Thoracic aorta (tissue), 2 donors: ENCODE measurements around the gene PFAS. TPM values are rescaled to one million over a fixed set of nuclear protein-coding genes. Genes with fewer than 3 reads are reported as not detected.

Source experiments
- ATAC-seq: fragments of 150-250 bp; one replicate; pipeline ENCODE4 v1.8.0; 2017; ENCODE audit warnings: low read depth; ENCODE audit not compliant: insufficient number of reproducible peaks, low FRiP score
- DNase-seq: peaks from one replicate; pipeline ENCODE4 v3.0.0-alpha.2; 2020; ENCODE audit warnings: low spot score
- H3K27ac ChIP-seq, 2 donors: fragments of 200-600 bp; sonication (generic); 1 replicate in 1 of 2; 2 replicates in 1 of 2; pipeline ENCODE4 v1.5.1; 2016; ENCODE audit warnings: mild to moderate bottlenecking in 2 of 2, moderate library complexity in 2 of 2
- H3K27me3 ChIP-seq: fragments of 200-600 bp; sonication (generic); replicated peaks from 2 replicates; pipeline ENCODE4 v1.6.0; 2016; ENCODE audit warnings: mild to moderate bottlenecking; ENCODE audit not compliant: insufficient read depth
- H3K36me3 ChIP-seq: fragments of 200-600 bp; sonication (generic); one replicate; pipeline ENCODE4 v1.5.1; 2016
- H3K4me1 ChIP-seq, 2 donors: fragments of 200-600 bp; sonication (generic); 1 replicate in 1 of 2; 2 replicates in 1 of 2; pipeline versions ENCODE4 v1.5.1 to v1.6.0; 2016; ENCODE audit warnings: low read depth in 2 of 2, mild to moderate bottlenecking in 1 of 2; ENCODE audit not compliant: control insufficient read depth in 1 of 2
- H3K4me3 ChIP-seq: fragments of 200-600 bp; sonication (generic); 2 replicates; pipeline ENCODE4 v1.5.1; 2016; ENCODE audit warnings: mild to moderate bottlenecking
- H3K9me3 ChIP-seq: fragments of 200-600 bp; sonication (generic); 2 replicates; pipeline ENCODE4 v1.5.1; 2016
- total RNA-seq, 2 donors: library from RNA; depleted of rRNA; stranded (reverse); fragments of >200 nt; gene quantifications; one replicate each; pipeline versions ENCODE4 v1.1.0 to v1.2.3, GENCODE V29; 2016
- TF ChIP-seq, protein P1 (sequence below): fragments of 200-600 bp; sonication (generic); IDR thresholded peaks from one replicate; pipeline ENCODE4 v1.5.1; 2019; ENCODE audit warnings: antibody characterized with exemption

Gene PFAS
- total RNA-seq, 2 donors from 2014 or later: 13.2 to 15.2 TPM

DNA sequence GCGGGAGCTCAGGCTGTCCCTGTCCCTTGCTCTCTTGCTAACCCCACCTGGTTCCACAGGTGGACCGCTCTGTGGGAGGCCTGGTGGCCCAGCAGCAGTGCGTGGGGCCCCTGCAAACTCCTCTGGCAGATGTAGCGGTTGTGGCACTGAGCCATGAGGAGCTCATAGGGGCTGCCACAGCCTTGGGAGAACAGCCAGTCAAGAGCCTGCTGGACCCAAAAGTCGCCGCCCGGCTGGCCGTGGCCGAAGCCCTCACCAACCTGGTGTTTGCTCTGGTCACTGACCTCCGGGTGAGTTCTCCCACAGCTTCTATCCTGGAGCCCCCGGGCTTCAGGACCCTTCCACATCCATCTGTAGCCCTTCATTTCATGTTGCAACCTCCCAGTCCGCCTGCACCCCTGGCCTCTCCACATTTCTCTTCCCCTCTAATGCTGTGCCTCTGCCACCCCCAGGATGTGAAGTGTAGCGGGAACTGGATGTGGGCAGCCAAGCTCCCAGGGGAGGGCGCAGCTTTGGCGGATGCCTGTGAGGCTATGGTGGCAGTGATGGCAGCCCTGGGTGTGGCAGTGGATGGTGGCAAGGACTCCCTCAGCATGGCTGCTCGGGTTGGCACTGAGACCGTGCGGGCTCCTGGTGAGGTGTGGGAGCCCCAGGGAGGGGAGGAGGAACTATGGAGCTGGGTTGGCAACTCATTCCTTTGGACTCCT, 15.9 kb downstream of the PFAS start:
- TF ChIP-seq, protein P1, sequence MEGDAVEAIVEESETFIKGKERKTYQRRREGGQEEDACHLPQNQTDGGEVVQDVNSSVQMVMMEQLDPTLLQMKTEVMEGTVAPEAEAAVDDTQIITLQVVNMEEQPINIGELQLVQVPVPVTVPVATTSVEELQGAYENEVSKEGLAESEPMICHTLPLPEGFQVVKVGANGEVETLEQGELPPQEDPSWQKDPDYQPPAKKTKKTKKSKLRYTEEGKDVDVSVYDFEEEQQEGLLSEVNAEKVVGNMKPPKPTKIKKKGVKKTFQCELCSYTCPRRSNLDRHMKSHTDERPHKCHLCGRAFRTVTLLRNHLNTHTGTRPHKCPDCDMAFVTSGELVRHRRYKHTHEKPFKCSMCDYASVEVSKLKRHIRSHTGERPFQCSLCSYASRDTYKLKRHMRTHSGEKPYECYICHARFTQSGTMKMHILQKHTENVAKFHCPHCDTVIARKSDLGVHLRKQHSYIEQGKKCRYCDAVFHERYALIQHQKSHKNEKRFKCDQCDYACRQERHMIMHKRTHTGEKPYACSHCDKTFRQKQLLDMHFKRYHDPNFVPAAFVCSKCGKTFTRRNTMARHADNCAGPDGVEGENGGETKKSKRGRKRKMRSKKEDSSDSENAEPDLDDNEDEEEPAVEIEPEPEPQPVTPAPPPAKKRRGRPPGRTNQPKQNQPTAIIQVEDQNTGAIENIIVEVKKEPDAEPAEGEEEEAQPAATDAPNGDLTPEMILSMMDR: no peak
- DNase-seq (no peak), ATAC-seq (no peak)
- Histone ChIP-seq H3K27ac (no peak overlapping the region), H3K36me3 (peaks cover 32% of the 10 kb centered on the region), H3K4me1 (no peaks in the 10 kb centered on the region), H3K9me3 (no peaks in the 10 kb centered on the region), H3K27me3 (no peaks in the 10 kb centered on the region), H3K4me3 (no peak overlapping the region)

- ATAC-seq: no peak
- peaks cover 32% of the 10 kb centered on the region for H3K36me3 ChIP-seq
- H3K9me3 ChIP-seq: no peaks in the 10 kb centered on the region
- TF ChIP-seq, protein P1: no peak
- H3K4me1 ChIP-seq: no peaks in the 10 kb centered on the region
- no peak for DNase-seq
- no peak overlapping the region for H3K4me3 ChIP-seq
- no peak overlapping the region for H3K27ac ChIP-seq
- no peaks in the 10 kb centered on the region for H3K27me3 ChIP-seq
Observed at GRCh38 chr17:8266648-8267479, 17.8 kb downstream of the PFAS start.

- H3K27ac ChIP-seq: no peak overlapping the region
- no peaks in the 10 kb centered on the region for H3K9me3 ChIP-seq
- DNase-seq (no peak), ATAC-seq (no peak)
- no peaks in the 10 kb centered on the region for H3K4me1 ChIP-seq
- no peak overlapping the region for H3K4me3 ChIP-seq
- no peaks in the 10 kb centered on the region for H3K27me3 ChIP-seq
- TF ChIP-seq, protein P1: no peak
- H3K36me3 ChIP-seq: peaks cover 32% of the 10 kb centered on the region
Observed at GRCh38 chr17:8267480-8268147, 18.5 kb downstream of the PFAS start.

DNA sequence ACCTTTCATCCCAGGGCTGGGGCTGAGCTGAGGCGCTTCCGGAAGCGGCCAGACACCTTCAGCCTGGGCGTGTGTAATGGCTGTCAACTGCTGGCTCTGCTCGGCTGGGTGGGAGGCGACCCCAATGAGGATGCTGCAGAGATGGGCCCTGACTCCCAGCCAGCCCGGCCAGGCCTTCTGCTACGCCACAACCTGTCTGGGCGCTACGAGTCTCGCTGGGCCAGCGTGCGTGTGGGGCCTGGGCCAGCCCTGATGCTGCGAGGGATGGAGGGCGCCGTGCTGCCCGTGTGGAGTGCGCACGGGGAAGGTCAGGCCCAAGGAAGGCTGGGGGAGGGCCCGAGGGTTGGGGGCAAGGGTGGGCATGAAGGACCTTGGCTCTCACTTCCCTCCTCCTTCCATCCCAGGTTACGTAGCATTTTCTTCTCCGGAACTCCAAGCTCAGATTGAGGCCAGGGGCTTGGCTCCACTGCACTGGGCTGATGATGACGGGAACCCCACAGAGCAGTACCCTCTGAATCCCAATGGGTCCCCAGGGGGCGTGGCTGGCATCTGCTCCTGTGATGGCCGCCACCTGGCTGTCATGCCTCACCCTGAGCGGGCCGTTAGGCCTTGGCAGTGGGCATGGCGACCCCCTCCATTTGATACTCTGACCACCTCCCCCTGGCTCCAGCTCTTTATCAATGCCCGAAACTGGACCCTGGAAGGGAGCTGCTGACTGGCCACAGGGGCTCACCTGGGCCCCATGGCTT, 19.6 kb downstream of the PFAS start:
- ATAC-seq: no peak
- H3K36me3 ChIP-seq: peaks cover 25% of the 10 kb centered on the region
- no peaks in the 10 kb centered on the region for H3K9me3 ChIP-seq

More for the DNA sequence above, 19.6 kb downstream of the PFAS start:
- DNase-seq: no peak
- TF ChIP-seq, protein P1: no peak
- Histone ChIP-seq H3K4me3 (no peak overlapping the region), H3K27me3 (no peaks in the 10 kb centered on the region), H3K27ac (no peak overlapping the region), H3K4me1 (no peaks in the 10 kb centered on the region)
